Duodenal mucosa (tissue), 2 donors: ENCODE measurements around the gene RASGEF1B.

Experiments used
- H3K27ac ChIP-seq: one replicate; pipeline ENCODE4 v1.7.0; 2013; ENCODE audit warnings: low read depth, low read length
- H3K27me3 ChIP-seq, 2 donors: one replicate each; pipeline ENCODE4 v1.7.0; 2013; ENCODE audit warnings: low read length in 2 of 2, control low read depth in 1 of 2; ENCODE audit not compliant: insufficient read depth in 2 of 2, control insufficient read depth in 1 of 2
- H3K36me3 ChIP-seq, 2 donors: one replicate each; pipeline ENCODE4 v1.7.0; 2013; ENCODE audit warnings: low read length in 2 of 2, control low read depth in 1 of 2; ENCODE audit not compliant: insufficient read depth in 2 of 2, control insufficient read depth in 1 of 2
- H3K4me1 ChIP-seq, 2 donors: one replicate each; pipeline ENCODE4 v1.7.0; 2013; ENCODE audit warnings: low read length in 2 of 2, control low read depth in 1 of 2; ENCODE audit not compliant: insufficient read depth in 2 of 2, control insufficient read depth in 1 of 2
- H3K4me3 ChIP-seq, 2 donors: one replicate each; pipeline ENCODE4 v1.7.0; 2013; ENCODE audit warnings: low read length in 2 of 2, low read depth in 1 of 2
- H3K9ac ChIP-seq, 2 donors: one replicate each; pipeline ENCODE4 v1.7.0; 2013; ENCODE audit warnings: low read length in 2 of 2, low read depth in 1 of 2
- H3K9me3 ChIP-seq, 2 donors: one replicate each; pipeline ENCODE4 v1.7.0; 2013; ENCODE audit warnings: low read length in 2 of 2, control low read depth in 1 of 2; ENCODE audit not compliant: control insufficient read depth in 1 of 2

The RASGEF1B gene

DNA sequence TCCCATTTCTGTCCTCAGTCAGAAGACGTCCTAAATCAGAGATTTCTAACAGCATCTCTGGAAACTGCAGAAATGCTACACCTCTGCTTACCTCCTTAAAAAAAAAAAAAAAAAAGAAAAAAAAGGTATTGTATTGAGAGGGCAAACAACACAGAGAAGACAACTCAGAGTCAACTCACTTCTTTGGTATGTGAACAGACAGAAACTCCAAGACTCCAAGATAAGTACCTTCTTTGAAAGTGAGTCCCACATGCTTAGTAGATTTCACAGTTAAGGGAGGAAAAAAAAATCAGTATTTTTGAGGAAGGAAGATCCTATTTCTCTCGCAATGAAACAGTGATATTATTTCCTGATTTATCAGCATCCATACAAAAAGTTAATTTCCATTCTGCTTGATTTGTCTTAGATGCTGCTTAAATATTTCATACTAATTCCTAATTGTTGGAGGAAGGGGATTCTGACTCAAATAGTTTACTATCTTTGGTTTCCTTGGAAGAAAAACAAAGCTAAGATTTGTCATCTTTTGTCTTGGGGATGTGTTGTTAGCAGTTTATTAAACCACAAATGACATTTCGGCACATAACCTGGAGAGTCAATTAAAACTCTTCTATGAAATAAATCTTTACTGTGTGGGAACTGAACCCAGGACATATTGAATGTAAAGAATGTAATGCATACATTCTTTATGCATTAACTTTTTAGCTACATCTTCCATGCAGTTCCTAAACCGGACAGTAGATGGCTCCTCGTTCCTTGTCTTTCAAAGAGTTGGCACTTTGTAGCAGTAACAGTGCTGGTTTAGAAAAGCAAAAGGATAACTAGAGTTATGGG, 4.7 kb downstream of the RASGEF1B start:
- no peak overlapping the region for H3K4me3 ChIP-seq
- no peak overlapping the region for H3K27ac ChIP-seq

DNA sequence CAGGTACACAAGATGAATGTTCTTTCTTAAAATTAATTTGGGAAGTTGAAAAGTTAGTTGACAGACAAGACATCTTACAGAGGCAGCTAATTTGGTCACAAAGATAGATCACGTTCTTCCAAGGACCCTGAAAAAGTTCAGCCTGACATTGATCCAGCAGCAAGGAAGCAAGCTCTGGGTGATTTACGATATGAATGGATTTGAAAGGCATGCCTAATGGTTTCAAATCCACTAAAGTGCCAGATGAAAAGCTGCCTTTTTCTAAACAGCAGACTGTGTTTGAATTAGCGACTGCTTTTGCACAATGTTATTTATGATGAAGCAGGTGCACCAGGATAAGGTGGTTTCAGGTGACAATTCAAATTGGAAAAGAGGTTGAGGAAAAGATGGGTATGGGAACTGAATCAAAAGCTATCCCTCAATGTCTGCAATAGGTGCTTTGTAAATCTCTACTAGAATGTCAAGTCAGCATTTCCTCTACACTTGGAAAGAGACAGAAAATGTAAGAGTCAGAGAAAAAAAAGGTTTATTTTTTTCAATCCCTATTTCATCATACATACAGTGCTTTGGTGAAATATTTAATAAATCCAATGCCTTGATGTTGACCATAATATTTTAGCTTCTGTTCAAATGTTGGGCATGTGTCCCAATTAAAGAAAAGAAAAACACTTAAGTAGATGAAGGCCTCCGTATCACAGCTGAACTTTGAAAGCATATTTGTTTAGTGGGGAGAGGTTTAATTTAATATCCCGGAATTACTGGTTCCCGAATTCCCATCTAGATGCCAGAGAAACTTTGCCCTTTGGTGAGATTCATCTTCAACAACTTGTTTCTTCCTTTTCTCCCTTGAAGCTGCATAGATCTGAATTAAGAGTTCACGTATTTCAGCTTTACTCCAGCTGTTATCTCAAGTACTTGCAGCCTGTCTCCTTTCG, 6.0 kb downstream of the RASGEF1B start:
- Histone ChIP-seq H3K9me3 (no peaks in the 10 kb centered on the region), H3K4me1 (peaks cover 40 to 73% of the 10 kb centered on the region in 2 donors), H3K4me3 (peak overlapping the region in 1 of 2 donors; percentile 38), H3K27ac (no peak overlapping the region), H3K9ac (no peak overlapping the region), H3K27me3 (no peaks in the 10 kb centered on the region), H3K36me3 (no peaks in the 10 kb centered on the region)

More for the DNA sequence above, 4.7 kb downstream of the RASGEF1B start:
- H3K9me3 ChIP-seq, result no peaks in the 10 kb centered on the region
- H3K4me1 ChIP-seq, result peaks cover 37 to 59% of the 10 kb centered on the region in 2 donors
- H3K9ac ChIP-seq, result no peak overlapping the region
- H3K27me3 ChIP-seq, result no peaks in the 10 kb centered on the region
- H3K36me3 ChIP-seq, result no peaks in the 10 kb centered on the region

DNA sequence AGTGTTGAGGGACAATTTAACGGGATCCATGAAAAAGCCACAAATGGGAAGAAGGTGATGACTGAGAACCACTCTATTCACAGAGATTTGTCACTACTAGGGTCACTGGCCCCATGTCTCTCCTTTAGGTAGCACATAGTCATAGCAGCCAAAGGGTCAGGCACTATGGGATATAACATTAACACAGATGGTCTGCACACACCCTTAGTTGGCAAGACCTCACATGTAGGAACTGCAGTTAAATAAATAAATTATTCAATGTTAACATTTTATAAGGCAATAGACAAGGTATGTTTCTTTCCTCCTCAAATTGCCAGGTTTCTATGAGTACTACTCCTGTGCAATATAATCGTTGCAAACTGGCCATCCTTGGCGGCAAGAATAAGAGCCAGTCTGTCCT, 10.9 kb downstream of the RASGEF1B start:
- no peak overlapping the region for H3K9ac ChIP-seq
- no peak overlapping the region for H3K4me3 ChIP-seq
- peaks cover 7 to 32% of the 10 kb centered on the region in 2 donors for H3K36me3 ChIP-seq
- H3K27ac ChIP-seq, result no peak overlapping the region
- H3K9me3 ChIP-seq, result no peaks in the 10 kb centered on the region
- H3K4me1 ChIP-seq, result peaks cover 29 to 60% of the 10 kb centered on the region in 2 donors
- H3K27me3 ChIP-seq, result no peaks in the 10 kb centered on the region

DNA sequence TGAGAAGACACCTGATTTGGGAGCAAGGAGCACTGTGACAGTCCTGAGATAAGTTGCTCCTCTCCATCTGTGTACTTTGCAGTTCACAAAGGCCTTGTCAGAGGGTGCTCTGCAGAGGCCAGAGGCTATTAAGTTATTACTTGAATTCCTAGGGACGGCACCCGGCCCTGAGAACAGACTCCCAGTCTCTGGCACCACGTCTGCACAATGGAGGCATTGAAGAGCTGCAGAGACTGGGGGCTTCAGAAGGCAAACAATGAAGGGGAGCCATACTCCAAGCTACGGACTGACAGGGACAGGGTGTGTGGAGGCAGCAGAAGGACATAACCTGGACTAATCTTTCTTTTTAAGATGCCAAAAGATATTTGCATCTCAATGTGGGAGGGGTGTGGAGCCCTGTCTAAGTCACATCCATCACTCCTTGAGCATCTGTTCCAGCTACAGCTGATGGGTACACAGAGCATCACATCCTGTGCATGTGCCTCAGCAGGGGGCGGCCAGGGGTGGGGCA, 11.5 kb downstream of the RASGEF1B start:
- H3K36me3 ChIP-seq, result peaks cover 9 to 38% of the 10 kb centered on the region in 2 donors
- no peaks in the 10 kb centered on the region for H3K9me3 ChIP-seq
- H3K27ac ChIP-seq, result no peak overlapping the region
- no peak overlapping the region for H3K4me3 ChIP-seq
- no peak overlapping the region for H3K9ac ChIP-seq
- H3K4me1 ChIP-seq, result peaks cover 26 to 54% of the 10 kb centered on the region in 2 donors
- H3K27me3 ChIP-seq, result no peaks in the 10 kb centered on the region

DNA sequence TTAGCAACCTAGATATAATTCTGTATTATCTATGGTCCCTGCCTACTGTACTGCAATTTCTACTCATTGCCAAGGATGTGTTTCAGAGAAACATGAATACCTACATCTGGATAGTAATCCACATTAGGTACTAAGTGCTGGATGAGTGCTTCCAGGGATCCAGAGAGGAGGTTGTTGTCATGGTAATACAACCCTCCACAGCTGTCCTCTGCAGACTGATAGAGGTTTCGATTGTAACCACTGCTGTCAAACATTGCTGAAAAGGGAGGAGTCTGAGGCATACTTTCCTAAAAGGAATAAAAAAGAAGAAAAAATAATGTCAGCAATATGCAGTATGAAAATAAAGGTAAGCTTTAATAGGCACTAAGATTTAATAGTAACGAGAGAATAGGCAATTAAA, 12.5 kb downstream of the RASGEF1B start:
- Histone ChIP-seq H3K36me3 (peaks cover 13 to 40% of the 10 kb centered on the region in 2 donors), H3K27me3 (no peaks in the 10 kb centered on the region), H3K4me1 (peaks cover 23 to 48% of the 10 kb centered on the region in 2 donors), H3K9me3 (no peaks in the 10 kb centered on the region), H3K4me3 (no peak overlapping the region), H3K9ac (no peak overlapping the region), H3K27ac (no peak overlapping the region)

DNA sequence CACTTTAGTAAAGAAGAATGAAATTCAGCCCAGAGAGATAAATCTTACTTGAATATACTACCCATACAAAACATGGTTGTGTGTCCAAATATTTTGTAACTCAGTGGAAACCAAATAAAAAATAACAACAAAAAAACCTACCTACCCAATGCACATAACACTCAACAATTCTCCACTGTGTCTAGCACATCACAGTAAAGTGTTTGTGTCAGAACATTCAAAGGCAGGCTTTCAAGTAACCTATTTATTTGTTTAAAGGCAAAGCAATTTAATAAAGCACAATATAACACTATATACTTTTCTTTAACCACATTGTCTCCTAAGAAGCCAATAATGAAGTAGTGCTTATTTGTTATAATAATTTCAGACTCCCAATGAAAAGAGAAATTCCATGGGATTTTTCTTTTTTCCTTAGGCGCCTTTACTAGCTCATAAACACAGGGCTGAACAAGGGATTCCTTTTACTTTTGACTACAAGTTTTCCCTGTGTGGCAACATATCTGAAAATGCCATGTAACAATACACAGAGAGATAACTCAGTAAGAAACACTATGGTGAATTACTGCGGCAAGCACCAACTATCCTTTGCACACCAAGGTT, 13.7 kb downstream of the RASGEF1B start:
- H3K9ac ChIP-seq, result no peak overlapping the region
- H3K27ac ChIP-seq, result no peak overlapping the region
- peaks cover 25 to 48% of the 10 kb centered on the region in 2 donors for H3K36me3 ChIP-seq
- peaks cover 15 to 42% of the 10 kb centered on the region in 2 donors for H3K4me1 ChIP-seq
- no peaks in the 10 kb centered on the region for H3K27me3 ChIP-seq
- H3K4me3 ChIP-seq, result no peak overlapping the region
- H3K9me3 ChIP-seq, result no peaks in the 10 kb centered on the region

DNA sequence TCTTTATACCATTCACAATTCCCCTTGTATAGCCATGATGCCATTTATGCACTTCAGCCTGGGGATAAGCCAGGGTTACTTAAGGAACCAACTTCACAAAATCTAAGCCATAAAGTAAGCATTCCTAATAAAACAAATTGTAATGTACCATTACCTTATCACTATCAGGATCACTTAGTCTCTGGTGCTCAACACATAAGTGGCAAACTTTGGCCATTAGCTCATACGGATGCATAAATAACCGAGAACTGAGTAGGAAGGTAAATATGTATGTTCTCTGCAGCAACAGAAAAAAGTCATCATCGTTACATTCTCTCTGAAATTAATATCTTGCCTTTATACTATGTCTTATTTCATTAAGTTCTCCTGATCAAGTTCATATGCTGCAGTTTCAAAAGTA, 14.4 kb downstream of the RASGEF1B start:
- no peaks in the 10 kb centered on the region for H3K9me3 ChIP-seq
- peaks cover 26 to 50% of the 10 kb centered on the region in 2 donors for H3K36me3 ChIP-seq
- H3K9ac ChIP-seq, result no peak overlapping the region

DNA sequence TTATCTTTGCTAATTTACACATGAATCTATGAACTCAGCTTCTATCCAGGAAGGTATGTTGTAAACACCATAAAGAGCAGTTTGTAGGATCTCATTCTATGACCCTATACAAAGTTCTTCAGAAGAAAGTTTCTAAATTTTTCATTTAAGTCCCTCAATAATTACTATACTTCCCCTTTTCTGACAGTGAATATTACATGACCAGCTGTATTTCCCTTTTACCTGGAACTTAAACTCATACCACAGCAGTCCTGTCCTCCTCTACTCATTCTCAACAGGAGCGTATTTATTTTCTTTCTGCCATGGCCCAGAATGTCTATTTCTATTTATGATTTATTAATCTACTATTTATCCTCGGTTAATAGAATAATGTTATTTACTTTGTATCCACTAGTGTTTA, 15.8 kb downstream of the RASGEF1B start:
- Histone ChIP-seq H3K9ac (no peak overlapping the region), H3K27ac (no peak overlapping the region), H3K9me3 (no peaks in the 10 kb centered on the region), H3K4me1 (peaks cover 7 to 26% of the 10 kb centered on the region in 2 donors), H3K4me3 (no peak overlapping the region), H3K36me3 (peaks cover 31 to 61% of the 10 kb centered on the region in 2 donors), H3K27me3 (no peaks in the 10 kb centered on the region)

More for the DNA sequence above, 14.4 kb downstream of the RASGEF1B start:
- Histone ChIP-seq H3K4me3 (no peak overlapping the region), H3K27me3 (no peaks in the 10 kb centered on the region), H3K4me1 (peaks cover 13 to 41% of the 10 kb centered on the region in 2 donors), H3K27ac (no peak overlapping the region)

DNA sequence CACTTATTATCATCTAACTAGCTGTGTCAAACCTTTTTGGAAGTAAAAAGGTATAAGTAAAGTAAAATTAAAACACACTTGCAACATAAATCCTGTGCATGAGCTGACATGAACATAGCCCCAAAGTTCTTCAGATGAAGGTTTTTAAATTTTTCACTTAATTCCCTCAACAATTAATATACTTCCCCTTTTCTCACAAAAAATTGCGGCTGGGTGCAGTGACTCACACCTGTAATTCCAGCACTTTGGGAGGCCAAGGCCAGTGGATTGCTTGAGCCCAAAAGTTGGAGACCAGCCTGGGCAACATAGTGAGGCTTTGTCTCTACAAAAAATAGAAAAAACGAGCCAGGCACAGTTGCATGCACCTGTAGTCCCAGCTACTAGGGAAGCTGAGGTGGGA, 16.8 kb downstream of the RASGEF1B start:
- Histone ChIP-seq H3K27ac (no peak overlapping the region), H3K4me3 (no peak overlapping the region), H3K36me3 (peaks cover 31 to 65% of the 10 kb centered on the region in 2 donors), H3K9me3 (no peaks in the 10 kb centered on the region), H3K9ac (no peak overlapping the region), H3K4me1 (peaks cover 7 to 18% of the 10 kb centered on the region in 2 donors), H3K27me3 (no peaks in the 10 kb centered on the region)
